GM23338 (cell line): ENCODE data around the gene DAB2. TPM values are rescaled to one million over a fixed set of nuclear protein-coding genes. Genes with fewer than 3 reads are reported as not detected.

ENCODE experiments used
- ATAC-seq: fragments of 200-7000 bp; cut with Tn5 transposase; 3 replicates; pipeline ENCODE4 v1.9.1; 2020
- DNase-seq: peaks from one replicate; pipeline ENCODE4 v3.0.0-alpha.2; 2015; ENCODE audit warnings: low spot score
- H2AFZ ChIP-seq: fragments of 200-600 bp; sonication (generic); 2 replicates; pipeline ENCODE4 v1.8.0; 2016; ENCODE audit warnings: antibody characterized with exemption, mild to moderate bottlenecking, moderate library complexity
- H3F3A ChIP-seq: fragments of 200-600 bp; sonication (generic); replicated peaks from 2 replicates; pipeline ENCODE4 v1.8.0; 2017; ENCODE audit warnings: antibody characterized with exemption, mixed run types, low read depth
- H3K27ac ChIP-seq: fragments of 200-600 bp; sonication (generic); 2 replicates; pipeline ENCODE4 v1.6.1; 2016; ENCODE audit warnings: low read depth
- H3K27me3 ChIP-seq: fragments of 200-600 bp; sonication (generic); 2 replicates; pipeline ENCODE4 v1.8.0; 2016; ENCODE audit warnings: mild to moderate bottlenecking, mixed run types, moderate library complexity; ENCODE audit not compliant: insufficient read depth
- H3K36me3 ChIP-seq: fragments of 200-600 bp; sonication (generic); 2 replicates; pipeline ENCODE4 v1.8.0; 2016; ENCODE audit warnings: mild to moderate bottlenecking; ENCODE audit not compliant: insufficient read depth
- H3K4me1 ChIP-seq: fragments of 200-600 bp; sonication (generic); 2 replicates; pipeline ENCODE4 v1.8.0; 2016; ENCODE audit warnings: mild to moderate bottlenecking, moderate library complexity; ENCODE audit not compliant: insufficient read depth
- H3K4me2 ChIP-seq: fragments of 200-600 bp; sonication (generic); 2 replicates; pipeline ENCODE4 v1.7.1; 2017; ENCODE audit warnings: mixed run types
- H3K4me3 ChIP-seq: fragments of 200-600 bp; sonication (generic); 2 replicates; pipeline ENCODE4 v1.6.1; 2016; ENCODE audit warnings: mixed run types
- H3K79me2 ChIP-seq: fragments of 200-600 bp; sonication (generic); replicated peaks from 2 replicates; pipeline ENCODE4 v1.8.0; 2017; ENCODE audit warnings: mild to moderate bottlenecking; ENCODE audit not compliant: insufficient read depth
- H3K9me2 ChIP-seq: fragments of 200-600 bp; sonication (generic); 2 replicates; pipeline ENCODE4 v1.8.0; 2017; ENCODE audit not compliant: insufficient read depth
- H4K20me1 ChIP-seq: fragments of 200-600 bp; sonication (generic); replicated peaks from 2 replicates; pipeline ENCODE4 v1.8.0; 2017; ENCODE audit warnings: mild to moderate bottlenecking; ENCODE audit not compliant: insufficient read depth
- H3K27ac Mint-ChIP-seq: 2 replicates; pipeline ENCODE4 v1.8.0; 2020; ENCODE audit warnings: inconsistent platforms, mild to moderate bottlenecking, moderate library complexity, mixed read lengths
- H3K27me3 Mint-ChIP-seq: 3 replicates; pipeline ENCODE4 v1.8.0; 2022; ENCODE audit warnings: low read depth, mild to moderate bottlenecking, moderate library complexity, mixed read lengths, inconsistent platforms; ENCODE audit not compliant: insufficient read depth, poor library complexity
- H3K36me3 Mint-ChIP-seq: 3 replicates; pipeline ENCODE4 v1.8.0; 2021; ENCODE audit warnings: low read depth, mild to moderate bottlenecking, inconsistent platforms, moderate library complexity, mixed read lengths
- H3K4me1 Mint-ChIP-seq: 3 replicates; pipeline ENCODE4 v1.8.0; 2020; ENCODE audit warnings: mild to moderate bottlenecking, inconsistent platforms, mixed read lengths
- H3K4me3 Mint-ChIP-seq: 3 replicates; pipeline ENCODE4 v1.8.0; 2021; ENCODE audit warnings: moderate library complexity, mild to moderate bottlenecking, inconsistent platforms, mixed read lengths
- H3K9me3 Mint-ChIP-seq: 3 replicates; pipeline ENCODE4 v1.8.0; 2020; ENCODE audit warnings: moderate library complexity, mild to moderate bottlenecking, inconsistent platforms, mixed read lengths
- CREB1 ChIP-seq: fragments of 250-450 bp; sonication (Bioruptor Pico); IDR thresholded peaks from 2 replicates; pipeline ENCODE4 v1.5.0; 2020; ENCODE audit warnings: low read depth, mild to moderate bottlenecking, moderate library complexity
- ETS1 ChIP-seq: IDR thresholded peaks from 2 replicates; pipeline ENCODE4 v1.6.1; 2016; ENCODE audit warnings: antibody characterized with exemption
- EZH2 ChIP-seq: fragments of 200-600 bp; sonication (generic); IDR thresholded peaks from one replicate; pipeline ENCODE4 v1.8.0; 2017; ENCODE audit warnings: antibody characterized with exemption, mild to moderate bottlenecking, low read depth; ENCODE audit not compliant: unreplicated experiment
- EZH2phosphoT487 ChIP-seq: fragments of 200-600 bp; sonication (generic); IDR thresholded peaks from one replicate; pipeline ENCODE4 v1.8.1; 2018; ENCODE audit warnings: antibody characterized with exemption; ENCODE audit not compliant: unreplicated experiment
- JUNB ChIP-seq: IDR thresholded peaks from one replicate; pipeline ENCODE4 v1.6.1; 2016; ENCODE audit warnings: antibody characterized with exemption; ENCODE audit not compliant: unreplicated experiment
- NANOG ChIP-seq: IDR thresholded peaks from 2 replicates; pipeline ENCODE4 v1.6.1; 2016; ENCODE audit warnings: antibody characterized with exemption, borderline replicate concordance
- STAT1 ChIP-seq: IDR thresholded peaks from one replicate; pipeline ENCODE4 v1.6.1; 2016; ENCODE audit warnings: antibody characterized with exemption; ENCODE audit not compliant: unreplicated experiment
- ZNF114 ChIP-seq: fragments of 250-450 bp; sonication (Bioruptor Pico); IDR thresholded peaks from 2 replicates; pipeline ENCODE4 v1.5.0; 2020; ENCODE audit warnings: mild to moderate bottlenecking, moderate library complexity
- ZNF331 ChIP-seq: fragments of 250-450 bp; sonication (Bioruptor Pico); IDR thresholded peaks from 2 replicates; pipeline ENCODE4 v1.5.0; 2020; ENCODE audit warnings: low read depth, mild to moderate bottlenecking, moderate library complexity
- polyA plus RNA-seq: library from polyadenylated mRNA; unstranded; fragments of >200 nt; fragmentation: Nextera tagmentation; extraction: Ambion mirVana; gene quantifications from 2 replicates; pipeline ENCODE4 v1.2.1, GENCODE V29; 2016
- total RNA-seq: library from RNA; depleted of rRNA; stranded (reverse); fragments of >200 nt; shearing (Covaris generic); gene quantifications from 2 replicates; pipeline ENCODE4 v1.2.3, GENCODE V29; 2014
- TF ChIP-seq, protein P1 (sequence below): IDR thresholded peaks from one replicate; pipeline ENCODE4 v1.6.1; 2018; ENCODE audit warnings: antibody characterized with exemption; ENCODE audit not compliant: unreplicated experiment
- TF ChIP-seq, protein P2 (sequence below), 2 experiments: fragments of 200-600 bp in 1 of 2; sonication (generic) in 1 of 2; conservative IDR thresholded peaks; 2 replicates each; pipeline versions ENCODE4 v1.5.1 to v1.6.1; 2016 to 2017; ENCODE audit warnings: antibody characterized with exemption in 2 of 2, low read depth in 2 of 2, mild to moderate bottlenecking in 2 of 2, moderate library complexity in 1 of 2

The DAB2 gene
- total and polyA plus RNA-seq, 2 experiments from 2014 or later, result 6.4 to 8.4 TPM

DNA sequence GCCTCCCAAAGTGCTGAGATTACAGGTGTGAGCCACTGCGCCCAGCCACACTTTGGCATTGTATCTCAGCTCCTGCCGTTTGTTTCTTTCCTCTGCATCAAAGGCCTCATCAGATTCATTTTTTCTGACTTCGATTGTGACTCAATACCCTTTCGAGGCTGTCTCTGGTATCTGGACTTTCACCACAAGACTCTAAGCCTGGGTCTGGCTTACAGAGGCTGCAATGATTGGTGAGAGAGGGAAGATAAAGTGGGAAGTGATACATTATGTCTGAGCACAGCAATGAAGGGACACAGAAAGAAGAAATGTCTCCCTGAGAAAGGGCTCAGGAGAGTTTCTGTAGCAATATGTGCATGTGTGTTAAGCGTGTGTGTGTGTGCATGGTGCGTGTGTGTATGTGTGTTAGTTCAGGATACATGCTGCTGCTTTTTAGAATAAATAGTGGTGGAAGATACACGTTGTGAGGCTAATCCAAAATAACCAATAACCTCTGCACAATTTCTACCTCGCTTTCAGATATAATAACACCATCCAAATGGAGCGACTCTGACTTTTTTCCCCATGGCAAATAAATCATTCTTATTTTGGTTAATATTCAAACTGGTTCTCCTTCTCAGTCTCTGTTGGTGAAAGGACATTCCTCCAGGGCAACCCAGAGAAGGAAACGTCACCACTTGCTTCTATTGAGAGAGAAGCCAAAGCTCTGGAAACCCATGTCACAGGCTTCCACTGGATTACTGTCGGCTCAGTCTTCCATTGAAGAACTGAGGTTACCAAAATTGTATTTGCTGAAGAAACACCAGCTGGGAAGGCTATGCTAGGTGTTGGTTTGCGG, 8.1 kb upstream of the DAB2 start (continued):
- TF ChIP-seq, protein P1, sequence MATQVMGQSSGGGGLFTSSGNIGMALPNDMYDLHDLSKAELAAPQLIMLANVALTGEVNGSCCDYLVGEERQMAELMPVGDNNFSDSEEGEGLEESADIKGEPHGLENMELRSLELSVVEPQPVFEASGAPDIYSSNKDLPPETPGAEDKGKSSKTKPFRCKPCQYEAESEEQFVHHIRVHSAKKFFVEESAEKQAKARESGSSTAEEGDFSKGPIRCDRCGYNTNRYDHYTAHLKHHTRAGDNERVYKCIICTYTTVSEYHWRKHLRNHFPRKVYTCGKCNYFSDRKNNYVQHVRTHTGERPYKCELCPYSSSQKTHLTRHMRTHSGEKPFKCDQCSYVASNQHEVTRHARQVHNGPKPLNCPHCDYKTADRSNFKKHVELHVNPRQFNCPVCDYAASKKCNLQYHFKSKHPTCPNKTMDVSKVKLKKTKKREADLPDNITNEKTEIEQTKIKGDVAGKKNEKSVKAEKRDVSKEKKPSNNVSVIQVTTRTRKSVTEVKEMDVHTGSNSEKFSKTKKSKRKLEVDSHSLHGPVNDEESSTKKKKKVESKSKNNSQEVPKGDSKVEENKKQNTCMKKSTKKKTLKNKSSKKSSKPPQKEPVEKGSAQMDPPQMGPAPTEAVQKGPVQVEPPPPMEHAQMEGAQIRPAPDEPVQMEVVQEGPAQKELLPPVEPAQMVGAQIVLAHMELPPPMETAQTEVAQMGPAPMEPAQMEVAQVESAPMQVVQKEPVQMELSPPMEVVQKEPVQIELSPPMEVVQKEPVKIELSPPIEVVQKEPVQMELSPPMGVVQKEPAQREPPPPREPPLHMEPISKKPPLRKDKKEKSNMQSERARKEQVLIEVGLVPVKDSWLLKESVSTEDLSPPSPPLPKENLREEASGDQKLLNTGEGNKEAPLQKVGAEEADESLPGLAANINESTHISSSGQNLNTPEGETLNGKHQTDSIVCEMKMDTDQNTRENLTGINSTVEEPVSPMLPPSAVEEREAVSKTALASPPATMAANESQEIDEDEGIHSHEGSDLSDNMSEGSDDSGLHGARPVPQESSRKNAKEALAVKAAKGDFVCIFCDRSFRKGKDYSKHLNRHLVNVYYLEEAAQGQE, result no peak
- TF ChIP-seq ETS1 (no peak), EZH2 (no peak), JUNB (no peak), EZH2phosphoT487 (no peak), ZNF331 (CRISPR knock-in tag) (no peak), NANOG (no peak), ZNF114 (CRISPR knock-in tag) (no peak), STAT1 (no peak)
- TF ChIP-seq, protein P2, sequence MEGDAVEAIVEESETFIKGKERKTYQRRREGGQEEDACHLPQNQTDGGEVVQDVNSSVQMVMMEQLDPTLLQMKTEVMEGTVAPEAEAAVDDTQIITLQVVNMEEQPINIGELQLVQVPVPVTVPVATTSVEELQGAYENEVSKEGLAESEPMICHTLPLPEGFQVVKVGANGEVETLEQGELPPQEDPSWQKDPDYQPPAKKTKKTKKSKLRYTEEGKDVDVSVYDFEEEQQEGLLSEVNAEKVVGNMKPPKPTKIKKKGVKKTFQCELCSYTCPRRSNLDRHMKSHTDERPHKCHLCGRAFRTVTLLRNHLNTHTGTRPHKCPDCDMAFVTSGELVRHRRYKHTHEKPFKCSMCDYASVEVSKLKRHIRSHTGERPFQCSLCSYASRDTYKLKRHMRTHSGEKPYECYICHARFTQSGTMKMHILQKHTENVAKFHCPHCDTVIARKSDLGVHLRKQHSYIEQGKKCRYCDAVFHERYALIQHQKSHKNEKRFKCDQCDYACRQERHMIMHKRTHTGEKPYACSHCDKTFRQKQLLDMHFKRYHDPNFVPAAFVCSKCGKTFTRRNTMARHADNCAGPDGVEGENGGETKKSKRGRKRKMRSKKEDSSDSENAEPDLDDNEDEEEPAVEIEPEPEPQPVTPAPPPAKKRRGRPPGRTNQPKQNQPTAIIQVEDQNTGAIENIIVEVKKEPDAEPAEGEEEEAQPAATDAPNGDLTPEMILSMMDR (conservative IDR thresholded peaks at IDR 0.05; ENCODE audit: low read depth in 2 of 2), result no peak

GRCh38 chr5:39430461-39430860, 5.7 kb upstream of the DAB2 start:
- no peak overlapping the region for H3K4me2 ChIP-seq
- ATAC-seq, result no peak
- H3K9me3 Mint-ChIP-seq, result no peaks in the 10 kb centered on the region
- H3K27ac Mint-ChIP-seq, result no peak overlapping the region
- H3K36me3 ChIP-seq, result no peaks in the 10 kb centered on the region
- no peaks in the 10 kb centered on the region for H3K79me2 ChIP-seq
- H3K27me3 ChIP-seq, result peaks cover 11% of the 10 kb centered on the region; the same call in 1 of the 2 replicates
- H3K27me3 Mint-ChIP-seq, result no peaks in the 10 kb centered on the region
- DNase-seq, result no peak
- no peaks in the 10 kb centered on the region for H3F3A ChIP-seq
- peaks cover 17% of the 10 kb centered on the region for H3K4me1 Mint-ChIP-seq
- 0 out of 2 replicates have a peak overlapping the region, but pooled peaks have one; percentile 34 for H2AFZ ChIP-seq
- H4K20me1 ChIP-seq, result no peaks in the 10 kb centered on the region
- TF ChIP-seq EZH2phosphoT487 (no peak), ZNF331 (CRISPR knock-in tag) (no peak), EZH2 (no peak), CREB1 (no peak), NANOG (no peak), ETS1 (no peak)
- TF ChIP-seq, protein P2 (conservative IDR thresholded peaks at IDR 0.05; ENCODE audit: low read depth in 2 of 2), result no peak
- TF ChIP-seq, protein P1, result no peak
- H3K4me3 ChIP-seq, result no peak overlapping the region
- no peak overlapping the region for H3K4me3 Mint-ChIP-seq
- H3K4me1 ChIP-seq, result peaks cover 19% of the 10 kb centered on the region
- H3K36me3 Mint-ChIP-seq, result no peaks in the 10 kb centered on the region
- no peak overlapping the region for H3K27ac ChIP-seq
- H3K9me2 ChIP-seq, result no peaks in the 10 kb centered on the region
